IPS-18c (cell line): ENCODE measurements around the gene FUT6.
"Not testable (repeated sequence)": the region's sequence is repeated elsewhere in the genome, so short reads cannot be mapped to it uniquely, and the experiment has no call there.

ENCODE experiments used
- H3K4me3 ChIP-seq: 2 replicates; pipeline ENCODE4 v1.7.0; 2013; ENCODE audit warnings: low read depth, mild to moderate bottlenecking, low read length, moderate library complexity; ENCODE audit not compliant: insufficient read depth
- H3K9me3 ChIP-seq: one replicate; pipeline ENCODE4 v1.6.1; 2013; ENCODE audit warnings: mild to moderate bottlenecking, low read length, moderate library complexity; ENCODE audit not compliant: control insufficient read depth, insufficient read depth

Gene FUT6

GRCh38 chr19:5839065-5840017, at the start of gene FUT6:
Gene FUT6, minus strand, starts transcription at chr19:5839702. Its CDS starts 7,135 bp downstream, at chr19:5832567.
- Histone ChIP-seq H3K9me3 (no peaks in the 10 kb centered on the region), H3K4me3 (no peak within 1 kb of the TSS)

- not testable (repeated sequence) for H3K9me3 ChIP-seq
Observed at GRCh38 chr19:5884065-5884811, 44.7 kb upstream of the FUT6 start.

GRCh38 chr19:5883157-5883873, 43.8 kb upstream of the FUT6 start:
- not testable (repeated sequence) for H3K9me3 ChIP-seq, H3K4me3 ChIP-seq

More at GRCh38 chr19:5884065-5884811, 44.7 kb upstream of the FUT6 start:
- not testable (repeated sequence) for H3K4me3 ChIP-seq

GRCh38 chr19:5882421-5882968, 43.0 kb upstream of the FUT6 start:
- H3K9me3 ChIP-seq = no peaks in the 10 kb centered on the region

GRCh38 chr19:5881543-5882299, 42.2 kb upstream of the FUT6 start:
- Histone ChIP-seq H3K9me3 (no peaks in the 10 kb centered on the region), H3K4me3 (no peak overlapping the region)

More at GRCh38 chr19:5882421-5882968, 43.0 kb upstream of the FUT6 start:
- no peak overlapping the region for H3K4me3 ChIP-seq

- H3K9me3 ChIP-seq = no peaks in the 10 kb centered on the region
- no peak overlapping the region for H3K4me3 ChIP-seq
Observed at GRCh38 chr19:5880604-5881078, 41.1 kb upstream of the FUT6 start.

- Histone ChIP-seq H3K4me3 (no peak overlapping the region), H3K9me3 (no peaks in the 10 kb centered on the region)
Observed at GRCh38 chr19:5880196-5880595, 40.7 kb upstream of the FUT6 start.

- H3K9me3 ChIP-seq = no peaks in the 10 kb centered on the region
- no peak overlapping the region for H3K4me3 ChIP-seq
Observed at GRCh38 chr19:5877882-5878281, 38.4 kb upstream of the FUT6 start.

- H3K4me3 ChIP-seq = no peak overlapping the region
- H3K9me3 ChIP-seq = no peaks in the 10 kb centered on the region
Observed at GRCh38 chr19:5877427-5877826, 37.9 kb upstream of the FUT6 start.

- not testable (repeated sequence) for H3K9me3 ChIP-seq, H3K4me3 ChIP-seq
Observed at GRCh38 chr19:5874496-5874895, 35.0 kb upstream of the FUT6 start.

- H3K4me3 ChIP-seq = no peak overlapping the region
- no peaks in the 10 kb centered on the region for H3K9me3 ChIP-seq
Observed at GRCh38 chr19:5873617-5874199, 34.2 kb upstream of the FUT6 start.

GRCh38 chr19:5870986-5871394, 31.5 kb upstream of the FUT6 start:
- Histone ChIP-seq H3K4me3 (no peak overlapping the region), H3K9me3 (no peaks in the 10 kb centered on the region)

GRCh38 chr19:5867201-5868136, 28.0 kb upstream of the FUT6 start:
- Histone ChIP-seq H3K4me3 (no peak overlapping the region), H3K9me3 (no peaks in the 10 kb centered on the region)

- no peak overlapping the region for H3K4me3 ChIP-seq
- no peaks in the 10 kb centered on the region for H3K9me3 ChIP-seq
Observed at GRCh38 chr19:5865772-5866171, 26.3 kb upstream of the FUT6 start.
